Mesenchymal stem cell (in vitro differentiated cells and primary cell): ENCODE measurements around the gene SIPA1L3.

Experiments
- DNase-seq: peaks from one replicate; pipeline ENCODE4 v3.0.0-alpha.2; 2013
- H2AFZ ChIP-seq: one replicate; pipeline ENCODE4 v1.6.1; 2013; ENCODE audit warnings: low read depth, mild to moderate bottlenecking, control low read depth, inconsistent platforms, low read length, moderate library complexity
- H2AK5ac ChIP-seq: 2 replicates; pipeline ENCODE4 v1.6.1; 2013; ENCODE audit warnings: low read length, moderate library complexity, mild to moderate bottlenecking, inconsistent platforms; ENCODE audit not compliant: severe bottlenecking
- H2BK120ac ChIP-seq: one replicate; pipeline ENCODE4 v1.6.1; 2013; ENCODE audit warnings: low read depth, mild to moderate bottlenecking, inconsistent platforms, low read length, moderate library complexity
- H2BK12ac ChIP-seq, 2 experiments: one replicate each; pipeline ENCODE4 v1.6.1; 2013; ENCODE audit warnings: inconsistent platforms in 2 of 2, low read length in 2 of 2, mild to moderate bottlenecking in 2 of 2, moderate library complexity in 2 of 2, control low read depth in 1 of 2
- H2BK15ac ChIP-seq: one replicate; pipeline ENCODE4 v1.6.1; 2013; ENCODE audit warnings: mild to moderate bottlenecking, low read depth, inconsistent platforms; ENCODE audit not compliant: poor library complexity, severe bottlenecking
- H2BK5ac ChIP-seq: 2 replicates; pipeline ENCODE4 v1.6.1; 2013; ENCODE audit warnings: low read depth, mild to moderate bottlenecking, low read length, control low read depth, inconsistent platforms; ENCODE audit not compliant: poor library complexity, severe bottlenecking
- H3K14ac ChIP-seq, 2 experiments: one replicate each; pipeline ENCODE4 v1.6.1; 2013; ENCODE audit warnings: inconsistent platforms in 2 of 2, low read length in 2 of 2, control low read depth in 1 of 2, mild to moderate bottlenecking in 1 of 2, moderate library complexity in 1 of 2
- H3K18ac ChIP-seq, 2 experiments: one replicate each; pipeline ENCODE4 v1.6.1; 2013; ENCODE audit warnings: inconsistent platforms in 2 of 2, low read length in 2 of 2, control low read depth in 1 of 2, low read depth in 1 of 2, mild to moderate bottlenecking in 1 of 2
- H3K23ac ChIP-seq, 2 experiments: one replicate each; pipeline ENCODE4 v1.6.1; 2013; ENCODE audit warnings: inconsistent platforms in 2 of 2, low read length in 2 of 2, mild to moderate bottlenecking in 2 of 2, moderate library complexity in 2 of 2, control low read depth in 1 of 2
- H3K27ac ChIP-seq: 2 replicates; pipeline ENCODE4 v1.5.1; 2013; ENCODE audit warnings: mild to moderate bottlenecking, moderate library complexity, low read length, control low read depth, inconsistent platforms; ENCODE audit not compliant: poor library complexity, severe bottlenecking
- H3K27me3 ChIP-seq, 2 experiments: 2 replicates each; pipeline versions ENCODE4 v1.6.1 to v1.7.0; 2013; ENCODE audit warnings: low read length in 2 of 2, mild to moderate bottlenecking in 2 of 2, moderate library complexity in 2 of 2, control low read depth in 1 of 2, inconsistent platforms in 1 of 2; ENCODE audit not compliant: control insufficient read depth in 1 of 2, insufficient read depth in 1 of 2
- H3K36me3 ChIP-seq, 2 experiments: 2 replicates each; pipeline versions ENCODE4 v1.6.1 to v1.7.0; 2013; ENCODE audit warnings: low read length in 2 of 2, control low read depth in 1 of 2, inconsistent platforms in 1 of 2, low read depth in 1 of 2, mild to moderate bottlenecking in 1 of 2; ENCODE audit not compliant: insufficient read depth in 2 of 2, control insufficient read depth in 1 of 2
- H3K4ac ChIP-seq, 2 experiments: one replicate each; pipeline ENCODE4 v1.6.1; 2013; ENCODE audit warnings: inconsistent platforms in 2 of 2, low read length in 2 of 2, mild to moderate bottlenecking in 2 of 2, moderate library complexity in 2 of 2, control low read depth in 1 of 2, low read depth in 1 of 2
- H3K4me1 ChIP-seq: 2 replicates; pipeline ENCODE4 v1.6.1; 2013; ENCODE audit warnings: low read depth, low read length, control low read depth; ENCODE audit not compliant: control insufficient read depth, insufficient read depth
- H3K4me2 ChIP-seq: 2 replicates; pipeline ENCODE4 v1.6.1; 2013; ENCODE audit warnings: low read length, mild to moderate bottlenecking, inconsistent platforms; ENCODE audit not compliant: poor library complexity, severe bottlenecking
- H3K4me3 ChIP-seq, 2 experiments: 2 replicates each; pipeline versions ENCODE4 v1.5.1 to v1.7.0; 2013; ENCODE audit warnings: low read length in 2 of 2, mild to moderate bottlenecking in 2 of 2, control low read depth in 1 of 2, low read depth in 1 of 2; ENCODE audit not compliant: insufficient read depth in 1 of 2
- H3K79me1 ChIP-seq: replicated peaks from 2 replicates; pipeline ENCODE4 v1.6.1; 2013; ENCODE audit warnings: mild to moderate bottlenecking, control low read depth, low read length, inconsistent platforms; ENCODE audit not compliant: poor library complexity, severe bottlenecking
- H3K9ac ChIP-seq: 2 replicates; pipeline ENCODE4 v1.7.0; 2013; ENCODE audit warnings: mild to moderate bottlenecking, low read length, moderate library complexity
- H3K9me3 ChIP-seq: 2 replicates; pipeline ENCODE4 v1.7.0; 2013; ENCODE audit warnings: mild to moderate bottlenecking, low read length; ENCODE audit not compliant: control insufficient read depth
- H4K8ac ChIP-seq: one replicate; pipeline ENCODE4 v1.6.1; 2013; ENCODE audit warnings: inconsistent platforms, mild to moderate bottlenecking, low read length, moderate library complexity
- H4K91ac ChIP-seq: one replicate; pipeline ENCODE4 v1.6.1; 2013; ENCODE audit warnings: mild to moderate bottlenecking, low read length, inconsistent platforms
- WGBS: methylation state at CpG from one replicate; pipeline ENCODE4 v1.1.7; 2013; ENCODE audit warnings: mixed read lengths; 5-methylcytosine and 5-hydroxymethylcytosine counted together

SIPA1L3 gene

GRCh38 chr19:38184815-38185214 is 277.8 kb downstream of the SIPA1L3 start:
- no peak overlapping the region for H2BK120ac ChIP-seq
- no peak overlapping the region for H3K23ac ChIP-seq
- H3K27me3 ChIP-seq = no peaks in the 10 kb centered on the region
- no peak overlapping the region for H3K4me2 ChIP-seq
- 96% methylated on average over 9 of the region's 9 CpGs for WGBS
- H2AFZ ChIP-seq = no peak overlapping the region
- no peak overlapping the region for H3K4me3 ChIP-seq
- no peak overlapping the region for H4K91ac ChIP-seq
- peaks cover 29 to 63% of the 10 kb centered on the region in 2 experiments for H3K36me3 ChIP-seq
- H3K4me1 ChIP-seq = peaks cover 5% of the 10 kb centered on the region
- no peak overlapping the region for H2AK5ac ChIP-seq
- H4K8ac ChIP-seq = no peak overlapping the region
- no peak overlapping the region for H2BK5ac ChIP-seq
- no peak overlapping the region for H2BK15ac ChIP-seq
- H3K79me1 ChIP-seq = peaks cover 32% of the 10 kb centered on the region
- no peak for DNase-seq
- no peak overlapping the region for H3K18ac ChIP-seq
- no peak overlapping the region for H3K9ac ChIP-seq
- H3K14ac ChIP-seq = no peak overlapping the region
- no peak overlapping the region for H2BK12ac ChIP-seq
- H3K9me3 ChIP-seq = peaks cover 7% of the 10 kb centered on the region
- no peak overlapping the region for H3K4ac ChIP-seq
- H3K27ac ChIP-seq = no peak overlapping the region

GRCh38 chr19:38185562-38185961 is 278.6 kb downstream of the SIPA1L3 start:
- H3K27ac ChIP-seq = no peak overlapping the region
- no peak overlapping the region for H3K14ac ChIP-seq
- no peak overlapping the region for H2AK5ac ChIP-seq
- H3K4me2 ChIP-seq = no peak overlapping the region
- no peak overlapping the region for H3K4ac ChIP-seq
- no peak overlapping the region for H3K9ac ChIP-seq
- peaks cover under 1% of the 10 kb centered on the region for H3K9me3 ChIP-seq
- no peak overlapping the region for H2BK120ac ChIP-seq
- no peak overlapping the region for H2BK5ac ChIP-seq
- no peak overlapping the region for H4K91ac ChIP-seq
- H3K4me3 ChIP-seq = no peak overlapping the region
- H3K79me1 ChIP-seq = peaks cover 37% of the 10 kb centered on the region
- no peaks in the 10 kb centered on the region for H3K27me3 ChIP-seq
- H2AFZ ChIP-seq = no peak overlapping the region
- H3K36me3 ChIP-seq = peaks cover 24 to 63% of the 10 kb centered on the region in 2 experiments
- no peak overlapping the region for H2BK15ac ChIP-seq
- DNase-seq = no peak
- peaks cover 7% of the 10 kb centered on the region for H3K4me1 ChIP-seq
- H3K18ac ChIP-seq = no peak overlapping the region
- no peak overlapping the region for H4K8ac ChIP-seq
- no peak overlapping the region for H3K23ac ChIP-seq
- H2BK12ac ChIP-seq = no peak overlapping the region
- 98% methylated on average over 10 of the region's 10 CpGs for WGBS

- WGBS = 87% methylated on average over 5 of the region's 6 CpGs
- Histone ChIP-seq H3K14ac (peak overlapping the region in 1 of 2 experiments; percentile 36), H3K18ac (no peak overlapping the region), H3K9me3 (no peaks in the 10 kb centered on the region), H3K23ac (no peak overlapping the region), H3K4me1 (peaks cover 17% of the 10 kb centered on the region), H3K4me3 (no peak overlapping the region), H2BK15ac (no peak overlapping the region), H3K79me1 (peaks cover 42% of the 10 kb centered on the region), H2BK12ac (no peak overlapping the region), H3K4me2 (no peak overlapping the region), H3K27me3 (no peaks in the 10 kb centered on the region), H4K91ac (peak overlapping the region; percentile 22), H3K27ac (no peak overlapping the region), H3K4ac (no peak overlapping the region), H3K36me3 (peaks cover 29 to 66% of the 10 kb centered on the region in 2 experiments), H2BK5ac (peak overlapping the region; percentile 67), H2AFZ (no peak overlapping the region), H2BK120ac (no peak overlapping the region), H3K9ac (no peak overlapping the region), H2AK5ac (no peak overlapping the region), H4K8ac (no peak overlapping the region)
- no peak for DNase-seq
These were observed 283.1 kb downstream of the SIPA1L3 start for GRCh38 chr19:38190061-38190460.

- Histone ChIP-seq H2AFZ (no peak overlapping the region), H3K36me3 (peaks cover 26 to 65% of the 10 kb centered on the region in 2 experiments), H4K91ac (no peak overlapping the region), H2AK5ac (no peak overlapping the region), H4K8ac (no peak overlapping the region), H3K18ac (no peak overlapping the region), H2BK120ac (no peak overlapping the region), H3K4ac (no peak overlapping the region), H3K27me3 (no peaks in the 10 kb centered on the region), H2BK12ac (no peak overlapping the region), H3K14ac (no peak overlapping the region), H3K4me1 (peaks cover 17% of the 10 kb centered on the region), H3K23ac (no peak overlapping the region), H2BK5ac (no peak overlapping the region), H3K4me3 (no peak overlapping the region), H3K4me2 (no peak overlapping the region), H3K79me1 (peaks cover 37% of the 10 kb centered on the region), H3K9ac (no peak overlapping the region), H3K9me3 (no peaks in the 10 kb centered on the region), H3K27ac (no peak overlapping the region), H2BK15ac (no peak overlapping the region)
- WGBS = 96% methylated on average over 6 of the region's 6 CpGs
- DNase-seq = no peak
These were observed 283.8 kb downstream of the SIPA1L3 start for GRCh38 chr19:38190793-38191192.
